AG09319 (cell line): ENCODE measurements around the gene PHKA2.

Experiments
- DNase-seq: peaks from one replicate; pipeline ENCODE4 v3.0.0-alpha.2; 2010; ENCODE audit warnings: low read depth; ENCODE audit errors: extremely low read depth
- TF ChIP-seq, protein P1 (sequence below): IDR thresholded peaks from 2 replicates; pipeline ENCODE4 v1.5.1; 2011; ENCODE audit warnings: low read depth, mild to moderate bottlenecking, inconsistent platforms, low read length, moderate library complexity

PHKA2 gene

DNA sequence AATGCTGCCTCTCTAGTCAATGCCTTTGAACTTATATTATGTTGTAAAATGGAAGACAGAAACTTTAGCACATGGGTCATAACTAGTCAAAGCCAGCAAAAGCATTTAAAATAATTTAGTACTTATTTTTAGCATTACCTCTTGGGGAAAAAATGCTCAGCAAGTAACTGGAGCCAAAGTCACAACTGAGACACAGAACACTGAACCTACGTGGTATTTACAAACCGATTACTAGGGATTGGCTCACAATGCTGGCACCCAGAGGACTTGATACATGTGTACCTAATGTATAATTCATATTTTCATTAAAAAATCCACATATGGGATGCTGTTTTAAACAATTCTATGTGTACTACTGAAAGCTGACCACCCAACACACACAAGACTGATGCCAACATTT, 38.4 kb downstream of the PHKA2 start:
- TF ChIP-seq, protein P1, sequence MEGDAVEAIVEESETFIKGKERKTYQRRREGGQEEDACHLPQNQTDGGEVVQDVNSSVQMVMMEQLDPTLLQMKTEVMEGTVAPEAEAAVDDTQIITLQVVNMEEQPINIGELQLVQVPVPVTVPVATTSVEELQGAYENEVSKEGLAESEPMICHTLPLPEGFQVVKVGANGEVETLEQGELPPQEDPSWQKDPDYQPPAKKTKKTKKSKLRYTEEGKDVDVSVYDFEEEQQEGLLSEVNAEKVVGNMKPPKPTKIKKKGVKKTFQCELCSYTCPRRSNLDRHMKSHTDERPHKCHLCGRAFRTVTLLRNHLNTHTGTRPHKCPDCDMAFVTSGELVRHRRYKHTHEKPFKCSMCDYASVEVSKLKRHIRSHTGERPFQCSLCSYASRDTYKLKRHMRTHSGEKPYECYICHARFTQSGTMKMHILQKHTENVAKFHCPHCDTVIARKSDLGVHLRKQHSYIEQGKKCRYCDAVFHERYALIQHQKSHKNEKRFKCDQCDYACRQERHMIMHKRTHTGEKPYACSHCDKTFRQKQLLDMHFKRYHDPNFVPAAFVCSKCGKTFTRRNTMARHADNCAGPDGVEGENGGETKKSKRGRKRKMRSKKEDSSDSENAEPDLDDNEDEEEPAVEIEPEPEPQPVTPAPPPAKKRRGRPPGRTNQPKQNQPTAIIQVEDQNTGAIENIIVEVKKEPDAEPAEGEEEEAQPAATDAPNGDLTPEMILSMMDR, result no peak
- no peak for DNase-seq

DNA sequence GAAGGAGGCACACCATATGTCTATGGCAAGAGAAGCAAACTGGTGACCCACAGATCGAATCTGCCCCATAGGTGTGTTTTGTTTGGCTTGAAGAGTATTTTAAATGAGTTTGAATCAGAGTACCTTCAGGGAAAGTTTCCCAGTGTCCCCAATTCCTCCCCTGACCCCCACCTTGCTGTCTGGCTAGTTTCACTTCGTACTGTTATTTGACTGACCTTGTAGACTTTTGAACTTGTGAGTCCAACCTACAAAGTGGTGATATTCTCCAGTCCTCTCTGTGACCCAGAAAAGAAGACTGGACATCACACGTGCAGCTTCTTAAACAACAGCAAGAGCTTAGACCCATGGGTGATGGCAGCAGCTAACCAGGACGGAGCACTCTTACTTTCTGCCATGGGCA, 39.4 kb downstream of the PHKA2 start:
- DNase-seq, result no peak

DNA sequence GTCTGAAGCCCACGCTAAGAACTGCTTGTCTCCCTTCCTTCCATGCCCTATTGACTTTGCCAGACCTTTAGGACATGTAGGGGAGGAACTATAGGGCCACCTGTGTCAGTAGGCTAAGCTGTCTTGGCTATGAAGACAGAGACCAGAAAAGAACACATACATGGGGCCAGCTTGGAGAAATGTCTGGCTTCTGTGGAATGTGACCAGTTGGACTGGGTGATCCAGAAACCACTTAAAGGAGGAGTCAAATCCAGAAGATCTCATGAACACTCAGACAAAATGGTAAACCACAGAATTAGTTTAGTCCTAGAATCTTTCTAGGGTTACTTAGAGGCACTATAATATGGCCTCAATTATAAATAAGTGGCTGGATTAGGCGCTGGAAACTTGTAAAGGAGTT, 42.0 kb downstream of the PHKA2 start:
- TF ChIP-seq, protein P1, result no peak
- no peak for DNase-seq

More for the DNA sequence above, 39.4 kb downstream of the PHKA2 start:
- TF ChIP-seq, protein P1, result no peak

DNA sequence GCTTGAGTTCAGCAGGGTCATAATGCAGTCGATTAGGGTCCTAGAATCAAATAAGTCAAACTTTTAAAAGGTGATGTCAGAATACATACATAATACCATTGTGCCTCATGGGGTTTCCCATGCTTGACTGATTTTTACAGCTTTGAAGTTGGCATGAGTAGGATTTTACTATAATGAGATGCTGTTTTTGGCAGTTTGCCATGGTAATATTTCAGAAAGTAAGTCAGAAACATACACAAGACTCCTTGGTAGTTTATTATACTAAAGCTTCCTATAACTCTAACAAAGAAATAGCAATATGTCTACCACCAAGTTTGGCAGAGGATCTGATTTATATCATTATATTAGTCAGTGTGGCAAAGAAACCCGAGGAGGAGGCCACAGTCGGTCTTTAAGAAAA, 45.2 kb downstream of the PHKA2 start:
- DNase-seq, result no peak
- TF ChIP-seq, protein P1, result no peak

DNA sequence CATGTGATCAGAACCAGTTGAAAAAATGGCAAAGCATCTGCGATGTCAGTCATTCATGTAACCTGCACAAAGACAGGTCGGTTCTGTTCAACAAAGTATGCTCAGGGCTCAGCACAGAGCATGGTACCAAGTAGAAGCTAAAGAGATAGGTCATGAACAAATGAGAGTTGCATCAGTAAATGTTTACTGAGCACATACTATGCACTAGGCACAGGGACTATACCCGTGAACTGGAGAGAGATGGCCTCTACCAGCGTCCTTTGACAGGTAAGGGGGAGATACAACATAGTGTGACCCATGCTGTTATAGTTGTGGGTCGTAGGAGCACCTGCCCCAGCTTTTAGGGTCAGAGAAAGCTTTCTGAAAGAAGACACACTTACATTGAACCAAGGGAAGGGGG, 46.7 kb downstream of the PHKA2 start:
- DNase-seq, result no peak
- TF ChIP-seq, protein P1, result no peak

DNA sequence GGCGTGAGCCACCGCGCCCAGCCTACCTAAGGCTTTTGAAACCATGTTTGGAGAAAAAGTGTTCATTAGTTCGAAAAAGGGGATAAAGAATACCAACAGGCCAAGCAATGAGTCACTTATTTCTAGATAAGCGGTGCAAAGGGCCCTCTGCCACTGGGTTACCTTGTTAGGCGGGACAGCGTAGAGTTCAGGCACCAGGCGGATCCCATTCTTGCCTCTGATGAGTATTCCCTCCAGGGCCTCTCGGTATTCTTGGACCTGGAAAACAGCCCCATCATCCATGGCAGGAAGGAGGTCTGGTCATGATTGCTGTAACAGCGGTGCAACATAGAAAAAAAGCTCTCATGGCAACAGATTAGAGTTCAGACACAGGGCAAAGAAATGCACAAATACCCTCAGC, 48.0 kb downstream of the PHKA2 start:
- no peak for DNase-seq
- TF ChIP-seq, protein P1, result no peak

DNA sequence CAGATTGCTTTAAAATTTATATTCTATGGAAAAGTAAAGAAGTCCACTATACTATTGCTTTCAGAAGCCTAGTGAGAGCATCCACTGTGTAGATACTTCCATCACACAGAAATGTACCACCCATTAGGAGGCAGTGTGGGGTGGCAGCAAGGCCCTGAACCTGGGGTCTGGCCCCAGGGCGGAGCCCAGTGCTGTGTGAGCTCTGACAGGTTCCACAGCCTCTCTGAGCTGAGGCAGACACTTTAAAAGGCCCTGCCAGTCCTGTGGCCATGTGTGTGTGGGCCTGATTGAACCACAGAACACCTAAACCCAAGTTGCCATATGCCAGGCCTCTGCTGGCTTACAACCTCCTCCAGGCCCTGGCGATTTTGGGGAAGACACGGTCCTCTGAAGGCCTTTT, 49.2 kb downstream of the PHKA2 start:
- TF ChIP-seq, protein P1, result no peak
- no peak for DNase-seq
